ENCODE data around the gene BASP1.
"Not testable (repeated sequence)": the region's sequence is repeated elsewhere in the genome, so short reads cannot be mapped to it uniquely, and the experiment has no call there.

Gene BASP1

GRCh38 chr5:17289681-17290539 is 72.5 kb downstream of the BASP1 start:
- DNase-seq (ENCODE audit: low read depth) = no peak

- no peak for DNase-seq (ENCODE audit: low read depth)
Measured at GRCh38 chr5:17290540-17290974, 73.1 kb downstream of the BASP1 start.

- no peak for DNase-seq (ENCODE audit: low read depth)
Measured at GRCh38 chr5:17292434-17293015, 75.1 kb downstream of the BASP1 start.

GRCh38 chr5:17294639-17295311 is 77.3 kb downstream of the BASP1 start:
- no peak for DNase-seq (ENCODE audit: low read depth)

- DNase-seq (ENCODE audit: low read depth) = no peak
Measured at GRCh38 chr5:17295671-17296070, 78.2 kb downstream of the BASP1 start.

GRCh38 chr5:17302106-17302505 is 84.7 kb downstream of the BASP1 start:
- DNase-seq (ENCODE audit: low read depth) = no peak

GRCh38 chr5:17302604-17303003 is 85.2 kb downstream of the BASP1 start:
- no peak for DNase-seq (ENCODE audit: low read depth)

- DNase-seq (ENCODE audit: low read depth) = no peak
Measured at GRCh38 chr5:17304282-17304681, 86.9 kb downstream of the BASP1 start.

- DNase-seq (ENCODE audit: low read depth) = no peak
Measured at GRCh38 chr5:17305017-17305416, 87.6 kb downstream of the BASP1 start.

- DNase-seq (ENCODE audit: low read depth) = no peak
Measured at GRCh38 chr5:17305964-17306725, 88.7 kb downstream of the BASP1 start.

GRCh38 chr5:17306726-17307091 is 89.3 kb downstream of the BASP1 start:
- DNase-seq (ENCODE audit: low read depth) = no peak

- not testable (repeated sequence) for DNase-seq (ENCODE audit: low read depth)
Measured at GRCh38 chr5:17307440-17307839, 90.0 kb downstream of the BASP1 start.

GRCh38 chr5:17308326-17309065 is 91.1 kb downstream of the BASP1 start:
- DNase-seq (ENCODE audit: low read depth) = no peak

GRCh38 chr5:17309462-17309861 is 92.0 kb downstream of the BASP1 start:
- DNase-seq (ENCODE audit: low read depth) = no peak

GRCh38 chr5:17310502-17310901 is 93.1 kb downstream of the BASP1 start:
- not testable (repeated sequence) for DNase-seq (ENCODE audit: low read depth)

GRCh38 chr5:17311811-17312210 is 94.4 kb downstream of the BASP1 start:
- DNase-seq (ENCODE audit: low read depth) = not testable (repeated sequence)

GRCh38 chr5:17312358-17312757 is 94.9 kb downstream of the BASP1 start:
- no peak for DNase-seq (ENCODE audit: low read depth)

- DNase-seq (ENCODE audit: low read depth) = no peak
Measured at GRCh38 chr5:17314907-17315471, 97.6 kb downstream of the BASP1 start.

- DNase-seq (ENCODE audit: low read depth) = no peak
Measured at GRCh38 chr5:17315710-17316221, 98.3 kb downstream of the BASP1 start.

GRCh38 chr5:17316970-17317459 is 99.6 kb downstream of the BASP1 start:
- no peak for DNase-seq (ENCODE audit: low read depth)

- DNase-seq (ENCODE audit: low read depth) = no peak
Measured at GRCh38 chr5:17317473-17317872, 100.0 kb downstream of the BASP1 start.

All from activated T-helper 1 cell treated with Interleukin-2 at 50 U/mL for 16 hours (primary cell).